Retinal pigment epithelial cell (primary cell): ENCODE results near the gene AKAP11.

ENCODE experiments used
- DNase-seq: peaks from one replicate; pipeline ENCODE4 v3.0.0-alpha.2; 2010; ENCODE audit warnings: low read depth
- H3K4me3 ChIP-seq: 2 replicates; pipeline ENCODE4 v1.5.1; 2011; ENCODE audit warnings: mild to moderate bottlenecking, low read length, control low read depth, moderate library complexity
- TF ChIP-seq, protein P1 (sequence below): conservative IDR thresholded peaks from 2 replicates; pipeline ENCODE4 v1.5.1; 2011; ENCODE audit warnings: low read depth, low read length, control low read depth, inconsistent platforms

Gene AKAP11

DNA sequence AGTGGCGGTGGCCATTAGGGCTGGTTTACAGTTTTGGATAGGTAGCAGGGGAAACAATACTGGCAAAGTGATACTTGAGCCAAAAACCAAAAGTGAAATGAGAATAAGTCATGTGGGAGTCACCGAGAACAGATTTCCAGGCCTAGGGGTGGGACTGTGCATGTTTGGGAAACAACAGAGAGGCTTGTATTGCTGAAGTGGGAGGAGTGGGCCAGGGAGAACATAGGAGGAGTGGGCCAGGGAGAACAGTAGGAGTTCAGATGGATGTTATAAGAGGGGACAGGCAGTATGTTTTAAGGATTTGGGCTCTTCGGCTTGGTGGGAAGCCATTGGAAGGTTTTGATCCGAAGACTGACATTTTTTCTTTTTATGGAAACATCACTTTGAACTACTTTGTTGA, 35.5 kb downstream of the AKAP11 start:
- DNase-seq, result no peak
- no peak overlapping the region for H3K4me3 ChIP-seq
- TF ChIP-seq, protein P1, sequence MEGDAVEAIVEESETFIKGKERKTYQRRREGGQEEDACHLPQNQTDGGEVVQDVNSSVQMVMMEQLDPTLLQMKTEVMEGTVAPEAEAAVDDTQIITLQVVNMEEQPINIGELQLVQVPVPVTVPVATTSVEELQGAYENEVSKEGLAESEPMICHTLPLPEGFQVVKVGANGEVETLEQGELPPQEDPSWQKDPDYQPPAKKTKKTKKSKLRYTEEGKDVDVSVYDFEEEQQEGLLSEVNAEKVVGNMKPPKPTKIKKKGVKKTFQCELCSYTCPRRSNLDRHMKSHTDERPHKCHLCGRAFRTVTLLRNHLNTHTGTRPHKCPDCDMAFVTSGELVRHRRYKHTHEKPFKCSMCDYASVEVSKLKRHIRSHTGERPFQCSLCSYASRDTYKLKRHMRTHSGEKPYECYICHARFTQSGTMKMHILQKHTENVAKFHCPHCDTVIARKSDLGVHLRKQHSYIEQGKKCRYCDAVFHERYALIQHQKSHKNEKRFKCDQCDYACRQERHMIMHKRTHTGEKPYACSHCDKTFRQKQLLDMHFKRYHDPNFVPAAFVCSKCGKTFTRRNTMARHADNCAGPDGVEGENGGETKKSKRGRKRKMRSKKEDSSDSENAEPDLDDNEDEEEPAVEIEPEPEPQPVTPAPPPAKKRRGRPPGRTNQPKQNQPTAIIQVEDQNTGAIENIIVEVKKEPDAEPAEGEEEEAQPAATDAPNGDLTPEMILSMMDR, result no peak

DNA sequence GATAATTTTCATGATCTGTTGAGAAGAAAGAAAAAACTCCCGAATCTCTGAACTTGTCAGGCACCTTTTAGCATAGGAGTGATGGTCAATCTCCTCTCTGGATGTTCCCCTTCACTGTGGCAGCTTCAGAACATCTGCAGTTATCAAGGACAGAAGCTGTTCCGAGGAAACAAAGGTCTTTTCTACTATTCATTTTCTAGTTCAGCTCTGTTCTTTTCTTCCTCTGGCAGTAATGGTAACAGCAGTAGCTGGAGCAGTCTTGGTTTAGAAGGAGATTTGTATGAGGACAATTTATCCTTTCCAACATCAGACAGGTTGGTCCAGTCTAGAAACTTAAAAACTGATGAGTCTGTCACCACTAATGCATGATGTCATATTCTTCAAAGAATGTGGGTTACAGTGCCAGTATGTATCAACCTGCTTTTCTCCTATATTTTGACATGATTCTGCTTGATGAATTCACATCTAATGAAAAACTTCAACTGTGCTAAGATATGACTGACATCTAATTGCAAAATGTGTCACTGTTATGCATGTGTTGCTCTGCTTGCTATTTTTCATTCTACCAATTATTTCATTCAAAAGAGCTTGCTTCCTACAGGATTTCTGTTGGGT, 41.0 kb downstream of the AKAP11 start:
- DNase-seq, result no peak
- no peak overlapping the region for H3K4me3 ChIP-seq
- TF ChIP-seq, protein P1, result no peak

DNA sequence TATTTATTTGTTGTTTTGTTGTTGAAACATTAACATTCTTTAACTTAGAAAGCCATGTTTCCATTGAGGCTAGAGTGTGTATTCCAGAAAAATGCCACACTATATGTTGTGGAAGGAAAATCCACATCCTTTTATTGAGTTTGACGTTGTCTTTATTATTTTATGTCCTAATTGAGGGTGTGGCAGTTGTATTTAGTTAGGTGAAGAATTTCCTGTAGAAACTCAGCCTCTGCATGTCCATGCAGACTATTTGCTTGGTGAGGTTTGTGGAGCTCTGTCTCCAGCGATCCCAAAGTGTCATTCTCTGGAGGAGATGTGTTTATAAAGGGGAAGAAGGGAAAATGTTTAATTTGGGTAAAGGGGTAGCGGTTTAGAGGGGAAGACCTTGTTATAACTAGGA, 46.6 kb downstream of the AKAP11 start:
- no peak for DNase-seq
- TF ChIP-seq, protein P1, result no peak
- no peak overlapping the region for H3K4me3 ChIP-seq

DNA sequence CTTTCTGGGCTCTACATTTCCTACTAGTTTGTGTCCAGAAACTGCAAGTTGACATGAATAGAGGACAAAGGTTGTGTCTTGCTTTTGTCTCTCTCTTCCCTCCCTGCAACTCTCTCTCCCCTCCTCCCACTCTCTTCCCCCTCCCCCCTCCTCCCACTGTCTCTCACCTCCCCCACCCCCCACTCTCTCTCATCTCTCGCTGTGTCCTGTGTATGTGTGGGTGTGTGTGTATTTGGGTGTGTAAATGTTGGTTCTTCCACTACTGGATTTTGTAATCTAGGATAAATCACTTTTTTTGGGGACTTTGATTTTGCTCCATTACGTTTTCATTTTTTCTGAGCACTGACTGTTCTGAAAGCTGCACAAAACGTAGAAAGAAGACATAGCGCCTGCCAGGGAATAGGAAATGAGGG, 48.4 kb downstream of the AKAP11 start:
- TF ChIP-seq, protein P1, result no peak
- DNase-seq, result no peak
- no peak overlapping the region for H3K4me3 ChIP-seq

DNA sequence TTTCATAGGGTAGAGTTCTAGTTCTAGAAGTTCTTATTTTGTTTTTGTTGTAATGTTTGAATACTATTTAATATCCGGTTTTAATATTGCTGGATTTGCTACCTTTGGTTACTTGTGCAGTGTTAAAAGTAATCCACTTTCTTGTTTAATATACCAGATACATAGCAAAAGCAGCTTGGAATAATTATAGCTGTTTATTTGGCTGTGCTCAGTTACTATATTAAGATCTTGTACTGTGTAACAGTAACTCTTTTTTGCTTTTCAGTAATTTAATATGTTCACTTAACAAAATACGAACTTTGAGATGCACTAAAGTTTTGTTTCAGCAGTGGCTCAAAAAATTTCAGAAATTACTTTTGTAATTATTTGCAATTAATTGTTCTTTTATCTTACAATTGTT, 50.9 kb downstream of the AKAP11 start:
- no peak for DNase-seq
- TF ChIP-seq, protein P1, result no peak
- H3K4me3 ChIP-seq, result no peak overlapping the region

DNA sequence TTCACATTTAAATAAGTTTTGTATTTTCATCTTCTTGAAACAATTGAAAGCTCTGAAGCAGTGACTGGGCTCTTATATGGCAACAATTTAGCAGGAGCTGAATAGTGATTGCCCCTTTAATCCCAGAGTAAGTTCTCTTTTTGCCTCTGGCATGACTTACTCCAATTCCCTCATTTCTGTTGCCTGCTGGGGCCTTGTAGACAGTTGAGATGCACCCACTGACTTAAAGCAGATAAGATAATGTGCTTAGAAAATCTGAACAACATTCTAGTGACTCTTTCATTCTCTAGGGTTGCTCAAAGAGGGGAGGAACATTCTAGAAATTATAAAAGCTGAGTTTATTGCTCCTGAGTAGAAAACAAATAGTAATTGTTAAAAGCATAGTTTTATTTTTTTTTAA, 52.8 kb downstream of the AKAP11 start:
- no peak for DNase-seq
- TF ChIP-seq, protein P1, result no peak
- H3K4me3 ChIP-seq, result no peak overlapping the region

DNA sequence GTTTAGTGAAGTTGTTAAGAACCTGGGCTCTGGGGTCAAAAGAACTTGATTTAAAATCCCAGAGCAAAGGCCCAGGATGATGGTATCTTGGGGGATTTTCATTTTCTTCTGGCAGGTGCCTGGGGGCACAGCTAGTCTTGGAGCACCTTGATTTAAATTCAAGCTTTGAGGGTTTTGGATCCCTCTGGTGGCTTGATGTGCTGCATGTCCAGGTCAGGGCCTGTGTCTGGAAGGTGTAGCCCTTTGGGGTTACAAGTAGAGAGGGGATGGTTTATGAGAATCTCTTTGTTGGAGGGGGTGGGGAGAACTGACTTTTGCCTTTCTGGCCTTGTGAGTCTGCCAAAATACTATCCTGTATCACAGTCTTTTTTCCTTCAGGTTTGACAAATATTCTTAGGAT, 55.8 kb downstream of the AKAP11 start:
- DNase-seq, result no peak
- H3K4me3 ChIP-seq, result no peak overlapping the region
- TF ChIP-seq, protein P1, result no peak
